Stimulated activated CD4-positive, alpha-beta T cell treated with anti-CD3 and anti-CD28 coated beads, Interleukin-15, amount 100 ng/mL, for 48 hours (primary cell): ENCODE results near the gene PTPRB.

Experiments used
- DNase-seq, 2 donors: peaks; one replicate each; pipeline ENCODE4 v3.0.0-alpha.2; 2020; ENCODE audit warnings: low read depth in 2 of 2

The PTPRB gene

DNA sequence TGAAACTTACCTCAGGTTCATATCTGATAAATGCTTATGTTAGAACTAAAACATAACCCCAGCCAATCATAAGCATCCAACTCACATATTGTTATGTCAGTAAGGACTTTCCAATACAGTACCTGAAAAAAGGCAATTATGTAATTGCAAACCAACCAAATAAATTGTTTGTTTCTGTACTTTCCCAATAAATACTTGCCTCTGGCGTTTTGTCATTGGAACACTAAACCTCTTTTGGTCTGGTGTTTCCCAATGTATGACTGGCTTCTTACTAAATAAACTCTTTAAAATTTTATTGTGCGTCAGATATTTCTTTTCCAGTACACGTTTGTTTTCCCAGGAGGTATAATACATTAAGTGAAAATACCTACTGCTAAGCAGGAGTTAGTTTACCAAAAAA lies 6.7 kb upstream of the PTPRB start:
- DNase-seq: no peak

DNA sequence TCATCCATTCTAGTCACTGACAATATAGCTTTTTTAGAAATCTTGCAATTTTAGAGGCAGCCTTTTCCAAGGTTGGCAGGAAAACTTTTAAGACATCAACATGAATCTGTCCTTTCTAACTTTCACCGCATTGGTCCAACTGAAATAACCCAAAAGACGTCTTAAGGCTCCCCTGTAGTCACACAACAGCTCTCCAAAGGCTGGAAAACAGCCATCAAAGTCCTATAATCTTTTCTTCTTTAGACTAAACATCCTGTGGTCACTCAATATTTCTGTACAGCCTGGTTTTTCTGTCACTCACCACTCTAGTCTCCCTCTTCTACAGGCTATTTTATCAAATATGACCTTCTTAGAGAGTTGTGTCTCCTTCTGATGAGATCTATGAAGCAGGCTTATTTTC lies 4.5 kb upstream of the PTPRB start:
- DNase-seq: no peak

DNA sequence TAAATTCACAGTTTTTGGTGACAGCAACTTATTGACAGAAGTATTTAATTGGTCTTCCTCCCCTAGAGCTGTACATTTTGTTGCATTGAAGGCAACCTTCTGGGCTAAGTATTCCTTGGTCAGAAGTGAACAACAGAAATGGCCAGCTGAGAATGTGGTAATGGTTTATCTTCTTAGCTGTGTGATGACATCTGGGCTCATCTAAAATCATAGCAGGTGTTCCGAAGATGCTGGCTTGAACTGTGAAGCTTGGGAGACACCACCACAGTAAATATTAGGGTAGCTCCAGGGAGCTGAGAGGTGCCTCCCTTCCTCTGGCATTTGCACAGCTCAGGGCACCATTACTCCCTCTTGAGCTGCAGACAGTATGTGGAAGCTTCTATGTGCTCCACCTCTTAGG lies 3.7 kb upstream of the PTPRB start:
- no peak for DNase-seq

DNA sequence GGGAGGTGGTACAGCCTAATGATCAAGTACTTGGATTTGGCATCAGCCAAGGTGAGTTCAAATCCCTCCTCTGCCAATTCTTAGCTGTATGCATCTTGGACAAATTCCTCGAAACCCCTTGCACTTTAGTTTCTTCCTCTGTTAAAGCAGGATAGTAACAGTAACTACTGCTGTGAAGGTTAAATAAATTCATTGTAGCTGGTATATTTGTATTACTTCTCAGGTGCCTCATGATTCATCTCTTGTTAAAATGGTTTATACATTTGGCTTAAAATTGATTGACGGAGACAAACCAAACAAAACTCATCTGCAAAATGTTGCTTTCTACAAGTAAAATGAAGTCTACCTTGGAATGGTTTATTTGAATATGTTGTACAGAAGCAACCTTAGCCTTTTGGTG lies 2.3 kb upstream of the PTPRB start:
- DNase-seq: no peak

DNA sequence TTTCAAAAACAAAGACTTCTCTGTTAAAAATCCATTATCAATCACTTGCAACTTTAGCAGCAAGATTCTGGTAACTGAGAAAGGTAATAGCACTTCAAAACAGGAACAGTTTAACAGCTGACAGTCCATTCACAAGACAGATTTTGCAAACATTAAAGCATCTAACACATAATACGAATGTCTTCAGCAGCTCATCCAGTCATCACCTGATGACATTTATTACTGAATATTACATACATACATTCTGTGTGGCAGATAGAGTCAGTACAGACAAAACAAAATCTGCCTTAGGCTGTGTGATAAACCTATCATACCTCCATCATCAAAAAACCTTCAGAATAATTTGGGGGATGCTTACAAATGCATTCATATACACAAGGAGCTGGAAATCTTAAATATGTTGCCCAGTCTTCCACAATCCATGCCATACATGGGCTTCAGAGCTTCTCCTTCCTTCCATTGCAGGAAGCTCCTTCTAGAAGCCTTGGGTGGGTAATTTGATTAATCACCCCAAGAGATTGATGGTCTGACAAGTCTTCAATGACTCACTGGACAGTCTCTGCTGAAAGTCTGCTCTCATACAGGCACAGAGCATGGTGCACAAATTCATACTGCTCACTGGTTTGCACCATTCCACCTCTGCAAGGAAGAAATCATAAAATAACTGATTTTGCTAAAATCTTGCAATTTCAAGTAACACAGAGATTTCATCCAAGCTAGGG lies 1.6 kb upstream of the PTPRB start:
- no peak for DNase-seq

DNA sequence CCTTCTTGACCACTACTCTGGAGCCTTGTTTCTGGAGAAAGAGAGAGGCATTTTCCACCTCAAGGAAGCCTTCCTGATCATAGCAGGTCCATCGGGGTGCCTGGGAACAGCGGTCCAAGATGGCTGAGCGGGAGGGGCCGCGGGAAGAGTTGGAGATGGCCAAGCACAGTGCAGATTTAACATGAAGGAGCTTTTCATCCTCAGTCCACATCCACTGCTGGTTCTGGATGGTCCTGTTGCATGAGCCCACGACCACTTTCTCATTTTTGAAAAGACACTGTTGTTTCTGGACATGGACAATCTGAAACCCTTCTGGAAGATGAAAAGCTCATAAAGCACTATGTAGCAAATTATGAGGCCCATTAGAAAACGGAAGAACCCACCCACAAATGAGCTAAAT lies 1.5 kb downstream of the PTPRB start:
- DNase-seq: no peak

DNA sequence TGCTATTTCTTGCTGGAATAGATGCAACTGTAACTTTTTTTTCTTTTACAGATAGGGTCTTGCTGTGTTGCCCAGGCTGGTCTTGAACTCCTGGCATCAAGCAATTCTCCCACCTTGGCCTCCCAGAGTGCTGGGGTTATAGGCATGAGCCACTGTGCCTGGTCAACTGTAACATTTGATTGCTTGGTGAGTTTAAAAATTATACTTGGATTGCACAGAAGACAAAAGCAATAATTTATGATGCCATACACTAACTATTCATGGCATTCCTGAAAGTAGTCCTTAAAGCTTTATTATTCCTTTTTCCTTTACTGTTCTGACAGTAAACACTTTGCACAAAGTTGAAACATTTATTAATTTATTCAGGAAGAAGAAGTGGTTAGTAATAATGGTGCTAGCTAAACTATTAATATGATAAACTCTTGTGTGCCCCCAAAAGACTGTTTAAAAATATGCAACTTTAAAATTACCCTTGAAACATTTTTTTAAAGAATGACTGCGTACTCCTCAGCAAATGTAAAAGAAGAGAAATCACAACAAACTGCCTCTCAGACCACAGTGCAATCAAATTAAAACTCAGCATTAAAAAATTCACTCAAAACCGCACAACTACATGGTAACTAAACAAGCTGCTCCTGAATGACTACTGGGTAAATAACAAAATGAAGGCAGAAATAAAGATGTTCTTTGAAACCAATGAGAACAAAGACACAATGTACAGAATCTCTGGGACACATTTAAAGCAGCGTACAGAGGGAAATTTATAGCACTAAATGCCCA lies 8.3 kb downstream of the PTPRB start:
- DNase-seq: no peak

DNA sequence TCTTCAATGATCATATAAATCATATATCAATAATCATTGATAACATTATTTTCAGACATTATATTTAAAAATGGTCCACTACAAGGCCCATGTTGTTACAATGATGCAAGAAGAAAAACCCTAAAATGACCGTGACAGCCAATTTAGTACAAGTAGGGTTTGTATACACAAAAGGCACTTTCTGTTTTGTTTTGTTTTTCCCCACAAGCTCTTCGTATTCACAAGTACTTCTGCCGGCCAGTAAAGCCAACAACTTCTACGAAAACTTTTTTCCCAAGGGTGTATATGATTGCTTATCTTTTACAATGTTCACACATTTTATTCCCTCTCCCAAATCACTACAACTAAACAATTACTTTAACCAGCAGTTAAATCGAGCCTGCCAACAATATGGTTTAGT lies 9.6 kb downstream of the PTPRB start:
- DNase-seq: no peak

DNA sequence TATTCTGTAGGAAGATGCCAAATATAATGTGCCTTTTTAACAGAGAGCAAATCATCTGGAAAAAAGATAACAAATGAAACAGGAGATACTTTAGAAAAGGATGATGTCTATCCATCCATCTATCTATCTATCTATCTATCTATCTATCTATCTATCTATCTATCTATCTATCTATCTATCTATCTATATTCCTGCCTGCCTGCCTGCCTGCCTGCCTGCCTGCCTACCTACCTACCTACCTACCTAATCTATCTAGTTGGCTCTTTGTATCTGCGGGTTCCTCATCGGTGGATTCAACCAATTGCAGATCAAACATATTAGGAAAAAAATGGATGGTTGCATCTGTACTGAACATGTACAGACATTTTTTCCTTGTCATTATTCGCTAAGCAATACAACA lies 11.0 kb downstream of the PTPRB start:
- DNase-seq: no peak

DNA sequence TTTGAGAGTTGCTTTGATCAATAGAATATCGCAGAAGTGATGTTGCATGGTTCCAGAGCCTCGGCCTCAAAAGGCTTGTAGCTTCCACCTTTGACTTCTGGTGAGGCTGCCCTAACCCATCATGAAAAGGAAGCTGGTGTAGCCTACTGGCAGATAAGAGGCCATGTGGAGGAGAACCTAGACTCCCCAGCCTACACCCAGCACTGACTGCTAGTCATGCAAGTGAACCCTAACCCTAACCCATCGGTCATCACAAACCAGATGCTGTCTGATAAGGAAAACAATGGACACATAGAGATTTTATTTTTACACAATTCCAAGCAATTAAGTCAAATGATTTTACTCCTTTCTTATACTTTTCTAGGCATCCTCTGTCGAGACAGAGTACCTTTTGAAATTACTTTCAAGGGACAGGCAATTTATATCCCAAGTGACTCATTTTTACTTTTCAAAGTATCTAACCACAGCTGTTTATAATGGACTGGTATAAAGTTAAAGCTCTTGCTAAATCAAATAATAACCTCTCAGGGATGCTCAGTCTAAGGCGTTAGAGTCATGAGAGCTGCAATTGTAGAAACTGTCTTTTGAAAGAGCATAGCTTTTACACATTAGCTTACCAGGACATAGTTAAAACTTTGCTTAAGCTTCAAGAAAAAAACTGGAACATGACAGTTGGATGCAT lies 17.6 kb downstream of the PTPRB start:
- DNase-seq: no peak

DNA sequence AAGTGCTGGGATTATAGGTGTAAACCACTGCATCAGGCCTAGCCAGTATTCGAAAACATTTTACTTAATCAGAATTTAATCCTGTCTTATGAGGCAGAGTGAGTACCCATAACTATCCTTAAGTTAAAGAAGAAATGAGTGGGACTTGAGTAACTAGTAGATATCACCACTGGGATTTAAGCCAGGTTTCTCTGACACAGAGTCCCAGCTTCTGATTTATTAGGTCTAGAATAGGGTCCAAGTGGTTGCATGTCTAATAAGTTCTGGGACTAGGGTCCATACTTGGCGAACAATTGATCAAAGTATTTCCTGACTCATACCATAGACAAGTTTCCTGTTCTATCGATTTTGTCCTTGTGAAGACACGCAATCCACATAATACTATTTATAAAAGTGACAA lies 18.9 kb downstream of the PTPRB start:
- no peak for DNase-seq

DNA sequence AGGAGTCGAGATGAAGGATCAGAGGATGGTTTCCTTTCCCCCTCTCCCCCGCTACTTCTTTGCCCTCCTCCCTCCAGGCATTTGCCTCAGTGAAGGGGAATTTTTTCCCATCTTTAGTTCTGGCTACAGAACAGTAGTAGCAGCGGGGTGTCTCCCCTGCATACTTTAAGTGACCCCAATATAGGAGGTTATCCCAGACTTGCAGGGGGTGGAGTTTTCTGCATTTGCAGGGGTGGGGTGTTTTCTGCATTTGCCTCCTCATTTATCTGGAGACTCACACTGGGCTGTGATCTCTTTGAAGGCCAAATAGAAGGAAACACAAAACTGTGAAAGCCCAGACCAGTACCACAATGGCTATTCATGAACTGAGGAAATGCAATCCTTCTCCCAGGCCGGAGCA lies 19.8 kb downstream of the PTPRB start:
- DNase-seq: no peak

DNA sequence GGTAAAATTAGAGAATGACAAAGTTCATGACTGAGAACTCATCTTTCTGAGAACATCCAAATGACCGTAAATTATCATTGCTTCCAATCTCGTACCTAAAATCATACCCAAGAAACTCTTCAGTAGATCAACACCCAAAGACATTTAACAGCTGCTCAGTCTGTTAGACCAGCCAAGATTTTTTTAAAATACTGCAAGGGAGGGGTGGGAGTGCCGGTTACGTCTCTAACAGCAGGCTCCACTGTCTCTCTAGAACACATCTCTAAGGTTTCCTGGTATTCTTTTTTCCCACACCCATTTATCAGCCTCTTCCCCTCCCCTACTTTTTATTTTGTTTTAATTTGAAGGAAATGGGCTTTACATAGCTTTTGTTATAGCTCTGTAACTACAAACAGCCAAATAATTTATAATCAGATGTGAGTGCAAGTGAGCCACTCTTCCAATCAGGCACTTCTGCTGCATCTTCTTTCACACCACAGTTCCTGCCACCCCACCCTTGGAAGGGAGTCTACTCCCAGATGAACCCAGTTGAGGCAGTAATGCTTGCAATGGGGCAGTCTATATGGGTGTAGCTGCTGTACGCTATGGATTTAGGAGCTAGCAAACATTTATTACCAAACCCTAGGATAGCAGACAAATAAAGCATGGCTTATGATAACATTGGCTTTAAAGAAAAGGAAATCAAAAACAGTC lies 21.9 kb downstream of the PTPRB start:
- no peak for DNase-seq

DNA sequence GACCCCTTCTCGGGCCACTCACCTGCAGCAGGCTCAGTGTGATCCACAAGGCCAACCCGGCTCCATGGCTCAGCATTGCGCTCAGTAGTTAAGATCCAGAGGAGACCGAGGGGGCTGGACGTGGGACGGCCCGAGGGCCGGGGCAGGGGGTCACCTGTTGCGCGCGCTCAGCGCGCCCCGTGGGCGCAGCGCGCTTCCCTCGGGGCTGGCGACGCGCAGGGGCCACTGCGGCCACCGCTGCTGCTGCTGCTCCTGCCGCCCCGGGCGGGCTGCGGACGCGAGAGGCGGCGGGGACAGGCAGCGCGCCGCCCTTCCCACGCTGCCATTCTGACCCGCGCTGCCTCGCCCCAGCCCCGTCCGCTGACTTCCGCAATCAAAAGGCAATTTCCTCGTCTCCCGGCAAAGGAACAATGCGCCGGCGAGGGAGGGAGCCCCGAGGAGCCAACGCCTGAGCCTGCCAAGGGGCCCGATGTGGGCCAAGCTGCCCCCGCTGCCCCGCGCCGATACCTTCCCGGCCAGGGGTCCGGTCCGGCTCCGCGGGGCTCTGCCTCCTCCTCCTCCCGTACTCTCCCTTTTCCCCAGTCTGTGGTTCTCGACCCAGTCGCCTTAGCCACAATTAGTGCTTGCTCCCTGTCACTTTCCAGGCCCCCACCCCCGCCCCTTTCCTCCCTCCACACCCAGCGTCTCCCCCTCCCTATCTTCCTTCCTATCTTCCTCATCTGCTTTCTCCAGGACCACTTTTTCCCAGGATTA lies 27.3 kb downstream of the PTPRB start:
- no peak for DNase-seq

DNA sequence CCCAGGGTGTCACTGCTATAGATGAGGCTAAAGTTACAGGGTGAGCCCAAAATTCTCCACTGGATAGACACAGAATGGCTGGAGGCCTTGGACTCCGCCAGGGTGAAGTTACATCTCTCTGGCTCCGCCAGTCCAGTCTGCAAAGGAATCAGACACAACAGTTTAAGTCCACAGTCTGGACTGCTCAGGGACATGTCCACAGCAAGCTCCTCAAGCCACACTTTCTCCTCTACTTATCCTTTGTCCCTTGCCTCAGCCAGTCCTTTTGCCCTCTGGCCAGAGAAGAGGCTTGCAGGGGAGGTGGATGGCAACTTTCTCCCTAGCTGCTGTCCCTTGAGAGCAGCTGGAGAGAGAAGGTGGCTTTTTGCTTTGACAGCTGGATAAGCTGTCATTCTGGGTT lies 28.0 kb downstream of the PTPRB start:
- no peak for DNase-seq

DNA sequence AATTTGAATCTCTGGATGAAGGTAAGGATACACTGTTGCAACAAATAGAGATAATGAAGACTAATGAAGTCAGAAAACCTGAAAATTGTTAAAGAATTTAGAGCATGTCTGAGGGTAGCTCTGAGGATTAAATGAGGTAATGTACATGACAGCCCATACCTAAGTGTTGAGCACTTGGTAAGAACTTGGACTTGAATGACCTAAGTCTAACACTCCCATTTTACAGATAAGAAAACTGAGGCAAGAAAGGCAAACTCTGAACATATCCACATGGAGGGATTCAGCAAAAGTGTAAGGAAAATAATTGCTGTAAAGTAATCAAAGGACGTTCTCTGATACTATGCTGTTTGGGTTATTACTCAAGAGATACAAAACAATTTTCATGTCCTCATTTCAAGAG lies 29.0 kb downstream of the PTPRB start:
- no peak for DNase-seq

DNA sequence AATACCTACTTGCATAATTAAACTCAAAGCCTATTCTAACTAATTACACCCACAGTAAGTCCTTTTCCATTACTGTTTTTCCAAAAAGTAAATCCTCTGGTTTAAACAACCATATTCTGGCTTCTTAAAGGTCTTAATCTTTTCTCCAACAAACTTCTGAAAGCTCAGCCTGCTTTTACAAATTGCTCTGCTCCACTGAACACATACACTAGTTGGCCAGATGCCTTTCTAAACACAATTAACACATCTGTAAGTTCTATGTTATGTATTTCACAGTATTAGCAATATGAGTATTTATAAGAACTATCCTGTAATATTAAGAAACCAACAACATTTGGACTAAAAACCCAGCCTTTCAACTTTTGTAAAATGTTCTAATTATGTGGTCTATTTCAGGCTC lies 30.1 kb downstream of the PTPRB start:
- DNase-seq: no peak

DNA sequence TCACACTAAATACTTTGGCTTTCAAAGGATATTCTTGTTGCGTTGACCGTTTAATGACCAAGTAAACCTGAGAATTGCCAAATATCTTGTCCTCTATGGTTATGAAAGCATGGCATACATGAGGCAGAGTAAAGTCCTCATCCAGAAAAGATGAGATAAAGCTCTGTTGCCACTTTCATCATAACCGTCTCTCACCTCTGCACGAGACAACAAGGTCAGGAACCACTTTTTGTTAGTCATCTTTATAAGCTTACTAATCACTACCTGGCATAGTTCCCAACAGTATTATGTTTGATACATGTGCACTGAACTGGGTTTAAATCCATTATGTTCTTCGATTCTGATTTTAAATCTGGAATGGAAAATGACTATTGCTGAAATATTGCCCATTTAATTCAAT lies 31.3 kb downstream of the PTPRB start:
- DNase-seq: no peak

DNA sequence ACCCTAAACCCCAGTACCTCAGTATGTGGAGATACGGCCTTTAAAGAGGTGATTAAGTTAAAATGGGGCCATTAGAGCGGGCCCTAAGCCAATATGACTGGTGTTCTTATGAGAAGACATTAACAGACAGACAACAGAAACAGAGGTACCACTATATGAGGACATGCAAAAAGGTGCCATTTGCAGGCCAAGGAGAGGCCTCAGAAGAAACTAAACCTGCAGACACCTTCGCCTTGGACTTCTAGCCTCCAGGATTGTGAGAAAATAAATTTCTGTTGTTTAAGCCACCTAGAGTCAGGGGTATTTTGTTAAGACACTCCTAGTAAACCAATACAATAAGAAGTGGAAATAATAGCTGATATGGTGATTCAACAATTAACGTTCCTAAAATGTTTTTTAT lies 32.6 kb downstream of the PTPRB start:
- DNase-seq: no peak

DNA sequence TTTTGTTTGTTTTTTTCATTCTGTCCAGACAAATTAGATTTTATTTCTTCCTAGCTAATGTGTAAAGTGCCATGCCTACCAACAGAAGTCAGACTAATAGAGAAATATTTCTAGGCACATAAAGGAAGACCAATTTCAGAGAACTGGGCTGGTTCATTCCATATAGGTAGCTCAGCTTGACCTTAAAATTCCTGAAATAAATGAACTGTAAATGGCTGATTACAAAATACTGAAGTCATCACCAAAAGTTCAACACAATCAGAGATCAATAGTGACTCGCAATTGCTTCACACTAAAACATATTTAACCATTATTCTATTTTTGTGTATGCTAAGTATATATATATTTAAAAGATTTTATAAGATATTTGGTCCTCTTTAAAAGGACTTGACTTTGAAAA lies 34.2 kb downstream of the PTPRB start:
- no peak for DNase-seq

DNA sequence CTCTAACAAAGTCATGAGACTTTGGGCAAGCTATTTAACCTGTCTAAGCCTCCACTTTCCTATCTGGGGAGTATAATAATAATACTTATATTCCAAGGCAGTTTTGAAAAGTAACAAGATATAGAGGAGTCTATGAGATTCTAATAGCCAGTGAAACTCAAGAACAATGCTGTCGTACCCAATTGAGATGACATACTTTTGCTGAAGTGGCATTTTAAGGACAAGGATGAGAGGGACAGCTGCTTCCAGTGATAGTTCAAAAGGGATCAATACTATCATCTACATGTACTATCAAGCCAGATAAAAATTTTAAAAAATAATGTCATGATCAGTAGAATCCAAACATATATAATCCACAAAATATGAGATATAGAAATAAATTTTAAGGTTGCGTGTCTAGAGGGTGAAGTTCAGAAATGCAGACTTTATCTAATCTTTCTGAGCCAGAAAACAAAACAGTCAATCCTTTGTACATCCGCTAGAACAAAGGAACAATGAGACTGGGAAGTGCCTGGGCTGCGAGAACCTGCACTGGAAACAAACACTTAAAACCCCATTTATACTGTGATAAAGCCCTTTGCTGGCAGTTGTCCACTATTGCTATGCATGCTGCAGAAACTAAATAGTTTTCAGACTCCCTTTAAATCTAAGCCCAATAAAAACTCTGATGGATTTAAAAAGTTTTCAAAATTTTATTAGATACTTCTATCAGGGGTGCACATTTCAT lies 38.6 kb downstream of the PTPRB start:
- DNase-seq: no peak
